Keratinocyte (primary cell): ENCODE data around the gene DACT3. TPM values are rescaled to one million over a fixed set of nuclear protein-coding genes. Genes with fewer than 3 reads are reported as not detected.
A peak's percentile ranks its signal among the peaks of the same experiment; 100 is the strongest.

Experiments used
- DNase-seq: peaks from one replicate; pipeline ENCODE4 v3.0.0-alpha.2; 2011; ENCODE audit warnings: low read depth, missing footprints, low spot score
- FAIRE-seq: peaks from 2 replicates; lab custom pipeline; 2011; peaks lifted over from hg19 to GRCh38; lab: Jason Lieb, UNC
- H2AFZ ChIP-seq: 2 replicates; pipeline ENCODE4 v1.6.0; 2012; ENCODE audit warnings: low read length, control low read depth, inconsistent platforms; ENCODE audit not compliant: control insufficient read depth
- H3K27ac ChIP-seq: 2 replicates; pipeline ENCODE4 v1.5.1; 2011; ENCODE audit warnings: low read length; ENCODE audit not compliant: control insufficient read depth, insufficient read depth
- H3K27me3 ChIP-seq: 3 replicates; pipeline ENCODE4 v1.6.0; 2011; ENCODE audit warnings: low read length; ENCODE audit not compliant: control insufficient read depth, insufficient read depth; ENCODE audit errors: extremely low read depth
- H3K36me3 ChIP-seq, 2 experiments: 2 replicates in 1 of 2; 3 replicates in 1 of 2; pipeline ENCODE4 v1.5.1; 2011; ENCODE audit warnings: low read length in 2 of 2, mild to moderate bottlenecking in 1 of 2; ENCODE audit not compliant: control insufficient read depth in 2 of 2, insufficient read depth in 2 of 2; ENCODE audit errors: extremely low read depth in 1 of 2
- H3K4me1 ChIP-seq: 3 replicates; pipeline ENCODE4 v1.5.1; 2011; ENCODE audit warnings: low read length; ENCODE audit not compliant: control insufficient read depth, insufficient read depth; ENCODE audit errors: extremely low read depth
- H3K4me2 ChIP-seq: 3 replicates; pipeline ENCODE4 v1.6.0; 2011; ENCODE audit warnings: low read depth, low read length; ENCODE audit not compliant: control insufficient read depth, insufficient read depth; ENCODE audit errors: extremely low read depth
- H3K4me3 ChIP-seq, 3 experiments: fragments of 200-600 bp in 1 of 3; sonication (generic) in 1 of 3; 2 replicates in 2 of 3; 3 replicates in 1 of 3; pipeline ENCODE4 v1.5.1; 2011 to 2016; ENCODE audit warnings: low read length in 3 of 3, mild to moderate bottlenecking in 3 of 3, control low read depth in 2 of 3, inconsistent platforms in 1 of 3, low read depth in 1 of 3, mixed read lengths in 1 of 3, mixed run types in 1 of 3, moderate library complexity in 1 of 3; ENCODE audit not compliant: control insufficient read depth in 2 of 3, insufficient read depth in 2 of 3; ENCODE audit errors: extremely low read depth in 1 of 3
- H3K79me2 ChIP-seq: 2 replicates; pipeline ENCODE4 v1.6.0; 2012; ENCODE audit warnings: low read length; ENCODE audit not compliant: control insufficient read depth, insufficient read depth
- H3K9ac ChIP-seq: 3 replicates; pipeline ENCODE4 v1.6.0; 2011; ENCODE audit warnings: low read length; ENCODE audit not compliant: control insufficient read depth, insufficient read depth; ENCODE audit errors: extremely low read depth
- H3K9me1 ChIP-seq: 3 replicates; pipeline ENCODE4 v1.6.0; 2011; ENCODE audit warnings: low read length; ENCODE audit not compliant: control insufficient read depth, insufficient read depth; ENCODE audit errors: extremely low read depth
- H3K9me3 ChIP-seq: 2 replicates; pipeline ENCODE4 v1.5.1; 2012; ENCODE audit warnings: low read depth, low read length; ENCODE audit not compliant: control insufficient read depth
- H4K20me1 ChIP-seq: 3 replicates; pipeline ENCODE4 v1.6.0; 2011; ENCODE audit warnings: low read length; ENCODE audit not compliant: control insufficient read depth, insufficient read depth; ENCODE audit errors: extremely low read depth
- EZH2 ChIP-seq: IDR thresholded peaks from one replicate; pipeline ENCODE4 v1.6.1; 2012; ENCODE audit warnings: inconsistent platforms, mild to moderate bottlenecking, low read length, moderate library complexity
- dilution Hi-C: fragments of 300-500 bp; cut with MboI; formaldehyde crosslinking; loops from one replicate; pipeline ENCODE4 v1.7.0; 2020; ENCODE audit warnings: low sequenced_read_pairs; ENCODE audit not compliant: extremely low pct_ligation_motif_present
- polyA plus RNA-seq, 5 experiments: library from polyadenylated mRNA; depleted of rRNA in 3 of 5; stranded (reverse) in 3 of 5; stranded (forward) in 1 of 5; unstranded in 1 of 5; fragments of >200 nt; gene quantifications; 1 replicate in 1 of 5; 2 replicates in 3 of 5; 3 replicates in 1 of 5; pipeline versions ENCODE4 v1.2.1 to v1.2.3, GENCODE V29; 2011 to 2012; ENCODE audit warnings: missing spikeins in 2 of 5, low read depth in 1 of 5, low replicate concordance in 1 of 5
- TF ChIP-seq, protein P1 (sequence below), 3 experiments: IDR thresholded peaks in 1 of 3; conservative IDR thresholded peaks in 1 of 3; optimal IDR thresholded peaks in 1 of 3; 2 replicates in 2 of 3; 3 replicates in 1 of 3; pipeline versions ENCODE3 to v1.5.1; 2011; ENCODE audit warnings: low read length in 3 of 3, mild to moderate bottlenecking in 3 of 3, moderate library complexity in 2 of 3, control low read depth in 1 of 3, inconsistent platforms in 1 of 3; ENCODE audit not compliant: insufficient read depth in 2 of 3; ENCODE audit errors: extremely low read depth in 1 of 3

Gene DACT3
- polyA plus RNA-seq, 1 donor (not counting 4 experiments of a cell fraction or from before 2014, with no cell fraction given), result 0.04 TPM

DNA sequence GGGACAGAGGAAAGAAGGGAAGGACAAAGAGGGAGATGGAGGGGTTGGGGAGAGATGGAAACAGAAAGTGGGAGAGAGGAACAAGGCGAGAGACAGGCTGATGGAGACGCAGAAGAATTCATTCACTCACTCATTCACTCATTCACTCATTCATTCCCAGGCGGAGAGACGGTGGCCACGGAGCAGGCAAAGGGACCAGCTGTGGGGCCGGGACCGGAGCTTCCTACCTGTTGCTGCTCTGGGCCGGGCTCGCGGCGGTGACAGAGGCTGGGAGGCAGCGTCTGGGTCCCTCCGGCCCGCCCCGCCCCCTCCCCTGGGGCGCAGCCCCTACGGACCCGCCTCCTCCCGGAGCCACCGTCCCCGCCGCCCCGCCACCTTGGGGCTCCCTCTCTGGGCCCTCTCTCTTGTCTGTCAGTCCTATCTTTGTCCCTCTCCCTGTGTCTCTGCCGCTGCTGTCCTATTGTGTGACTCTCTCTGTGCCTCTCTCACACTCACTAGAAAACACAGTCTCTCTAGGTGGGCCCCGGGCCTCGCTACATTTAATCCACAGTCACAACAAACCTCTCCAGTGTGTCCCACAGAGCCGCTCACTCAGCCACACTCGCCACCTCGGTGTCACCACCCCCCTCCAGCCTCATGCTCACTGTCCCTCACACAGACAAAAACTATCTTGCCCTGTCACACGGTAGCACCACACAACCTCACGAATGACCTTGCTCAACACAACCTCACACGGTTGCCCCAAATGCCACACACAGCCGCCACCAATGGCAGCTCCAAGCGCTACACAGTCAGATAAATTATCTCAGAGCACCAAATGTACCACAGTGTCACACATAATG, 24.8 kb downstream of the DACT3 start, which contains the start of gene GNG8:
GNG8 (minus strand) TSS at position 283 of the 842 bp plus-strand sequence. CDS start 1,520 bp downstream, outside the sequence.
- no peaks in the 10 kb centered on the region for H4K20me1 ChIP-seq
- peaks cover 69% of the 10 kb centered on the region for H3K27me3 ChIP-seq
- TF ChIP-seq, protein P1, sequence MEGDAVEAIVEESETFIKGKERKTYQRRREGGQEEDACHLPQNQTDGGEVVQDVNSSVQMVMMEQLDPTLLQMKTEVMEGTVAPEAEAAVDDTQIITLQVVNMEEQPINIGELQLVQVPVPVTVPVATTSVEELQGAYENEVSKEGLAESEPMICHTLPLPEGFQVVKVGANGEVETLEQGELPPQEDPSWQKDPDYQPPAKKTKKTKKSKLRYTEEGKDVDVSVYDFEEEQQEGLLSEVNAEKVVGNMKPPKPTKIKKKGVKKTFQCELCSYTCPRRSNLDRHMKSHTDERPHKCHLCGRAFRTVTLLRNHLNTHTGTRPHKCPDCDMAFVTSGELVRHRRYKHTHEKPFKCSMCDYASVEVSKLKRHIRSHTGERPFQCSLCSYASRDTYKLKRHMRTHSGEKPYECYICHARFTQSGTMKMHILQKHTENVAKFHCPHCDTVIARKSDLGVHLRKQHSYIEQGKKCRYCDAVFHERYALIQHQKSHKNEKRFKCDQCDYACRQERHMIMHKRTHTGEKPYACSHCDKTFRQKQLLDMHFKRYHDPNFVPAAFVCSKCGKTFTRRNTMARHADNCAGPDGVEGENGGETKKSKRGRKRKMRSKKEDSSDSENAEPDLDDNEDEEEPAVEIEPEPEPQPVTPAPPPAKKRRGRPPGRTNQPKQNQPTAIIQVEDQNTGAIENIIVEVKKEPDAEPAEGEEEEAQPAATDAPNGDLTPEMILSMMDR (optimal IDR thresholded peaks at IDR 0.05 in 1 of 3, IDR thresholded peaks at IDR 0.05 in 1 of 3, conservative IDR thresholded peaks at IDR 0.05 in 1 of 3; ENCODE audit: extremely low read depth in 1 of 3, insufficient read depth in 2 of 3, low read length in 3 of 3), result no peak
- TF ChIP-seq EZH2, result peak; percentile 50
- H3K9ac ChIP-seq, result no peak within 1 kb of the TSS
- no peaks in the 10 kb centered on the region for H3K9me3 ChIP-seq
- no peaks in the 10 kb centered on the region for H3K79me2 ChIP-seq
- H2AFZ ChIP-seq, result no peak within 1 kb of the TSS
- no peak within 1 kb of the TSS for H3K4me3 ChIP-seq
- H3K4me2 ChIP-seq, result no peak within 1 kb of the TSS
- H3K9me1 ChIP-seq, result no peaks in the 10 kb centered on the region
- H3K27ac ChIP-seq, result no peak within 1 kb of the TSS
- no peak for DNase-seq
- no peak for FAIRE-seq
- peaks cover 29% of the 10 kb centered on the region for H3K4me1 ChIP-seq
- H3K36me3 ChIP-seq, result no peaks in the 10 kb centered on the region
- dilution Hi-C loops, result no loop called here

DNA sequence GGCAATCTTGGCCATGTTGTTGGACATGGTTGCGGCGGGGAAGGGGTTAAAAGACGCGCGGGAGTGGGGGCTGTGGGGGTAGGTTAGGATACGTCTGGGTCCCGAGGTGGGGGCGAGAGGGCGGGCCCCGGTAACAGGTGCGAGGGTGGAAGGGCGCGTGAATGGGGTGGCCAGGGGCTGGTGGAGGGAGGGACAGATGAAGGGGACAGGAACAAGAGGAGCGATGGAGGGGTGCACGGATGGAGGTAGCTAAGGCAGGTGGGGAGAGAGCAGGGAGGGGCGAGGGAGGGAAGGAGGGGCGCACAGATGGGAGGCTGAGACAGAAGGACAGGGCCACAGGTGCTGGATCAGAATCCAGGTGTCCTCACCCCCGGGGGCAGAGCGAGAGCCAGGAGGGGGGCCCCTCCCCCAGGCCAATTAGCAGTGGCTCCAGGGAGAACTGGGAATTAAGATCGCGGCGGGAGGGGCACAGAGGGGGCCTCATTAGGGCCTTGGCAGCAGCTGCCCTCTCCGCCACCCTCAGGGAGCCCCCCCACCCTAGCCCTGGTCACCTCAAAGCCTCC, 26.2 kb downstream of the DACT3 start:
- H3K27me3 ChIP-seq, result peaks cover 57% of the 10 kb centered on the region
- H2AFZ ChIP-seq, result peak overlapping the region; percentile 37
- H3K9me3 ChIP-seq, result no peaks in the 10 kb centered on the region
- no peaks in the 10 kb centered on the region for H3K9me1 ChIP-seq
- no peaks in the 10 kb centered on the region for H3K79me2 ChIP-seq
- peaks cover 33% of the 10 kb centered on the region for H3K4me1 ChIP-seq
- peak overlapping the region; percentile 54 for H3K4me2 ChIP-seq
- no peak overlapping the region for H3K9ac ChIP-seq
- dilution Hi-C loops, result no loop called here
- DNase-seq, result no peak
- no peak overlapping the region for H3K27ac ChIP-seq
- H4K20me1 ChIP-seq, result no peaks in the 10 kb centered on the region
- H3K4me3 ChIP-seq, result peak overlapping the region in 2 of 3 experiments; percentile 18 to 46
- no peak for FAIRE-seq
- TF ChIP-seq EZH2, result no peak
- TF ChIP-seq, protein P1 (optimal IDR thresholded peaks at IDR 0.05 in 1 of 3, IDR thresholded peaks at IDR 0.05 in 1 of 3, conservative IDR thresholded peaks at IDR 0.05 in 1 of 3; ENCODE audit: extremely low read depth in 1 of 3, insufficient read depth in 2 of 3, low read length in 3 of 3), result no peak
- H3K36me3 ChIP-seq, result no peaks in the 10 kb centered on the region
